Activated CD4-positive, alpha-beta T cell treated with anti-CD3 and anti-CD28 coated beads, Interleukin-2, amount 10 ng/mL, durations not matched to agents 7 days and 5 days (primary cell): ENCODE measurements around the gene CRYGS. TPM values are rescaled to one million over a fixed set of nuclear protein-coding genes. Genes with fewer than 3 reads are reported as not detected.
"Not testable (repeated sequence)": the region's sequence is repeated elsewhere in the genome, so short reads cannot be mapped to it uniquely, and the experiment has no call there.

Source experiments
- CTCF ChIA-PET: fragments of 350-600 bp; sonication (Branson Sonifier 250); formaldehyde crosslinking; loops from one replicate; lab custom pipeline; 2021; ENCODE audit warnings: antibody characterized with exemption; lab: Charles Lee
- POLR2A ChIA-PET: fragments of 350-600 bp; sonication (Branson Sonifier 250); formaldehyde crosslinking; loops from one replicate; lab custom pipeline; 2021; ENCODE audit warnings: antibody characterized with exemption; lab: Charles Lee
- DNase-seq: peaks from one replicate; pipeline ENCODE4 v3.0.0-alpha.2; 2020
- H3K27ac Mint-ChIP-seq: one replicate; pipeline ENCODE4 v1.8.0; 2021; ENCODE audit warnings: mild to moderate bottlenecking, moderate library complexity, mixed read lengths
- H3K27me3 Mint-ChIP-seq: one replicate; pipeline ENCODE4 v1.8.0; 2021; ENCODE audit warnings: mixed read lengths
- H3K36me3 Mint-ChIP-seq: one replicate; pipeline ENCODE4 v1.8.0; 2021; ENCODE audit warnings: low read depth, mixed read lengths
- H3K4me1 Mint-ChIP-seq: one replicate; pipeline ENCODE4 v1.8.0; 2021; ENCODE audit warnings: mixed read lengths
- H3K4me3 Mint-ChIP-seq: one replicate; pipeline ENCODE4 v1.8.0; 2021; ENCODE audit warnings: mild to moderate bottlenecking, moderate library complexity, mixed read lengths
- H3K9me3 Mint-ChIP-seq: one replicate; pipeline ENCODE4 v1.8.0; 2021; ENCODE audit warnings: mixed read lengths
- total RNA-seq, 2 experiments: library from RNA; stranded (reverse); gene quantifications; one replicate each; pipeline ENCODE4 v1.2.3, GENCODE V29; 2021

Gene CRYGS
- total RNA-seq, result 1 to 10 TPM; 4.5 to 5.7 TPM

GRCh38 chr3:186544281-186544680 is at the start of gene CRYGS:
Gene CRYGS, minus strand, starts transcription at chr3:186544380. Its CDS starts 54 bp downstream, at chr3:186544326.
- Mint-ChIP-seq H3K9me3 (no peaks in the 10 kb centered on the region), H3K4me3 (no peak within 1 kb of the TSS), H3K4me1 (peaks cover 10% of the 10 kb centered on the region), H3K36me3 (peaks cover 8% of the 10 kb centered on the region), H3K27ac (no peak within 1 kb of the TSS), H3K27me3 (no peaks in the 10 kb centered on the region)
- CTCF ChIA-PET, result interaction anchor here (1.4 kb wide), 1 partner anchor 284 kb away, joined by 3 read pairs; no protein-coding TSS in a partner anchor
- POLR2A ChIA-PET, result no interaction called here
- DNase-seq, result no peak

DNA sequence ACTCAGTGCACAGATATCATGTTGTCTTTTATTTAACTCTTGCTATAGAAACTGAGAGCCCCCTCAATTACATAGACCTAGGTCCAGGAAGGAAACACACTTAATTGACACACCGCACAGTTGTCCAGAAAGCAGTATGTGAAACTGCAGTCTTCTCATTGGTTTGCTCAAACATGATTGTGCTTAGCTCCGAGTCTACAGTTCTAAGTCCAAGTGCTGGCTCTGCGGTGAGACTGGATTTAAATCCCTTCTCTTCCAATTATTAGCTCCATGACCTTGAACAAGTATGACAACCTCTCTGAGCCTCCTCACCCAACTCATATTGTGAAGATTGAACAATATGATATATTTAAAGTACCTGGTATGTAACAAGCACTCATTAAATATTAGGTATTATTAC is 49.7 kb upstream of the CRYGS start:
- H3K9me3 Mint-ChIP-seq, result no peaks in the 10 kb centered on the region
- ChIA-PET CTCF (interaction anchor here (0.9 kb wide), 1 partner anchor 23 kb away, joined by 3 read pairs; no protein-coding TSS in a partner anchor), POLR2A (no interaction called here)
- no peak for DNase-seq
- H3K27me3 Mint-ChIP-seq, result no peaks in the 10 kb centered on the region
- no peaks in the 10 kb centered on the region for H3K36me3 Mint-ChIP-seq
- no peak overlapping the region for H3K4me3 Mint-ChIP-seq
- H3K4me1 Mint-ChIP-seq, result peaks cover 14% of the 10 kb centered on the region
- no peak overlapping the region for H3K27ac Mint-ChIP-seq

GRCh38 chr3:186592682-186593081 is 48.5 kb upstream of the CRYGS start:
- POLR2A ChIA-PET, result no interaction called here
- peaks cover 21% of the 10 kb centered on the region for H3K4me1 Mint-ChIP-seq
- CTCF ChIA-PET, result no interaction called here
- no peaks in the 10 kb centered on the region for H3K9me3 Mint-ChIP-seq
- H3K27ac Mint-ChIP-seq, result no peak overlapping the region
- no peaks in the 10 kb centered on the region for H3K36me3 Mint-ChIP-seq
- no peak overlapping the region for H3K4me3 Mint-ChIP-seq
- no peaks in the 10 kb centered on the region for H3K27me3 Mint-ChIP-seq
- no peak for DNase-seq

GRCh38 chr3:186590580-186591295 is 46.6 kb upstream of the CRYGS start:
- no peak for DNase-seq
- Mint-ChIP-seq H3K27ac (no peak overlapping the region), H3K4me1 (peaks cover 21% of the 10 kb centered on the region), H3K36me3 (peaks cover 3% of the 10 kb centered on the region), H3K27me3 (no peaks in the 10 kb centered on the region), H3K4me3 (no peak overlapping the region), H3K9me3 (no peaks in the 10 kb centered on the region)
- CTCF ChIA-PET, result interaction anchor here (0.8 to 1.6 kb wide), 6 partner anchors 9 to 26 kb away, joined by 3 to 5 read pairs (median 4); partner anchors contain the start of gene DNAJB11
- POLR2A ChIA-PET, result no interaction called here

- Mint-ChIP-seq H3K36me3 (peaks cover 9% of the 10 kb centered on the region), H3K4me3 (no peak overlapping the region), H3K9me3 (no peaks in the 10 kb centered on the region), H3K27ac (no peak overlapping the region), H3K4me1 (peaks cover 21% of the 10 kb centered on the region), H3K27me3 (no peaks in the 10 kb centered on the region)
- POLR2A ChIA-PET, result no interaction called here
- no peak for DNase-seq
- CTCF ChIA-PET, result interaction anchor here (0.8 to 1.6 kb wide), 3 partner anchors 10 to 24 kb away, joined by 3 to 4 read pairs (median 4); no protein-coding TSS in a partner anchor
Measured at GRCh38 chr3:186589856-186590579, 45.8 kb upstream of the CRYGS start.

DNA sequence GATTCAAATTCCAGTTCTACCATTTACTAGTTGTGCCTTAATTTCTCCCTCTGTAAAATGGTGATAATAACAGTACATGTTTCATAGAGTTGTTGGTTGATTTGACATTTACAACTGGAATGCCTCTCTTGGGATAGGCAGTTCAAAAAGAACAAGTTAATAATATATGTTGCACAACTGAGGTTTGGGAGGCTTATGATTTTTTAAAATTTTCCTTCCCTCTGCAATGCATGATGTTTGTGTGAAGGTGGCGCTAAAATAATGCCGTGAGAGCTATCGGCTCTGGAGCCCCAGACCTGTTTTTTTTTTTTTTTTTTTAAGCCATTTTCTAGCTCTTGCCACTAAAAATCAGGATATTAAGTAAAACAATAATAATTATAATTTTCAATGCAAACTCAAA is 44.9 kb upstream of the CRYGS start:
- no peaks in the 10 kb centered on the region for H3K9me3 Mint-ChIP-seq
- H3K4me1 Mint-ChIP-seq, result peaks cover 21% of the 10 kb centered on the region
- H3K27me3 Mint-ChIP-seq, result no peaks in the 10 kb centered on the region
- H3K36me3 Mint-ChIP-seq, result peaks cover 17% of the 10 kb centered on the region
- no peak for DNase-seq
- H3K27ac Mint-ChIP-seq, result peak overlapping the region; percentile 7
- ChIA-PET POLR2A (no interaction called here), CTCF (interaction anchor here (0.6 to 0.7 kb wide), 2 partner anchors 592 to 767 kb away, joined by 4 to 5 read pairs; no protein-coding TSS in a partner anchor)
- no peak overlapping the region for H3K4me3 Mint-ChIP-seq

DNA sequence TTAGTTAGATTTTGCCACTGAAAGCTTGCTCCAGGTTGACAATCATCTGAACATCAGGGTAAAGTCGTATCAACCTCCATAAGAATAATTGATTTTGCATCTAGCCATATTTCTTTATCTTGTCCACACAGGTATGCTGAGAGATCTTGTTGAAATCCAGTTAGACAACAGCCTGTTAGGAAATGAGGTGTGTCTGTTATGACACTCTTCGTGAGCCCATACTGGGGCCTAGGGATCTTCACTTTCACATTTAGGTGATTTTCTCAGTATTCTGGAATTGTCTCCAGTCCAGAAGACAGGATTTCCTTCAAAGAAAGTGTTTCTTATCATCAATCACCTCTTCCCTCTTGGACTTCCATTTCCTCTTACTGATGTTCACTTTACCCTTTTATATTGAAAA is 44.5 kb upstream of the CRYGS start:
- CTCF ChIA-PET, result interaction anchor here (0.6 to 0.7 kb wide), 2 partner anchors 591 to 766 kb away, joined by 4 to 5 read pairs; no protein-coding TSS in a partner anchor
- DNase-seq, result no peak
- peak overlapping the region; percentile 7 for H3K27ac Mint-ChIP-seq
- no peaks in the 10 kb centered on the region for H3K9me3 Mint-ChIP-seq
- H3K36me3 Mint-ChIP-seq, result peaks cover 18% of the 10 kb centered on the region
- peaks cover 21% of the 10 kb centered on the region for H3K4me1 Mint-ChIP-seq
- H3K27me3 Mint-ChIP-seq, result no peaks in the 10 kb centered on the region
- no peak overlapping the region for H3K4me3 Mint-ChIP-seq
- POLR2A ChIA-PET, result no interaction called here

DNA sequence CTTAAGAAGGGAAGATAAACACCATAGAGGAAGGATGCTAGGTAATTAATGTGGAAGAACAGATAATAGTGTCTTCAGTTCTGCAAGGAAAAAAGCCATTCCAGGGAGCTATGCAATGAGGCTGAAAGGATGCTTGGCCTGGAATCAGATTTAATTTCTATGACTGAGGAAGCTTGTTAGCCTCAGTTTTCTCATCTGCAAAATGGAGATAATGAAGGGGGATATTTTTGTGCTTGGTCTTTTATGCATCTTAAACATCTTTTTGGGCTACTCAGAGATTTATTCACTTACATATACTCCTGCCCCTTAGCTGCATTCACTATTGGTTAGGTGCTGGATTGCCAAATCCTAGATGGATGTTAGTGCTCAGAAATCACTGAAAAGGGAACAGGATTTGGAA is 43.0 kb upstream of the CRYGS start:
- Mint-ChIP-seq H3K9me3 (no peaks in the 10 kb centered on the region), H3K36me3 (peaks cover 24% of the 10 kb centered on the region), H3K4me3 (no peak overlapping the region), H3K27me3 (no peaks in the 10 kb centered on the region), H3K27ac (no peak overlapping the region), H3K4me1 (peaks cover 21% of the 10 kb centered on the region)
- ChIA-PET CTCF (interaction anchor here (0.6 to 1.9 kb wide), 4 partner anchors 10 to 139 kb away, joined by 3 to 6 read pairs (median 4); partner anchors contain the start of gene DNAJB11), POLR2A (no interaction called here)
- no peak for DNase-seq

- DNase-seq, POLR2A ChIA-PET, H3K27me3 Mint-ChIP-seq, H3K27ac Mint-ChIP-seq, H3K4me3 Mint-ChIP-seq, H3K9me3 Mint-ChIP-seq: not testable (repeated sequence)
- Mint-ChIP-seq H3K36me3 (peaks cover 25% of the 10 kb centered on the region), H3K4me1 (peaks cover 21% of the 10 kb centered on the region)
- CTCF ChIA-PET, result interaction anchor here (0.5 to 1.9 kb wide), 4 partner anchors 15 to 766 kb away, joined by 3 to 6 read pairs (median 4); partner anchors contain the start of gene DNAJB11
Measured at GRCh38 chr3:186586245-186586644, 42.1 kb upstream of the CRYGS start.

GRCh38 chr3:186583831-186584230 is 39.7 kb upstream of the CRYGS start:
- CTCF ChIA-PET, result interaction anchor here (1.8 to 3.3 kb wide), 3 partner anchors 12 to 33 kb away, joined by 5 to 9 read pairs (median 7); no protein-coding TSS in a partner anchor
- Mint-ChIP-seq H3K4me3 (no peak overlapping the region), H3K27me3 (no peaks in the 10 kb centered on the region), H3K4me1 (peaks cover 7% of the 10 kb centered on the region), H3K36me3 (peaks cover 32% of the 10 kb centered on the region), H3K9me3 (no peaks in the 10 kb centered on the region), H3K27ac (no peak overlapping the region)
- POLR2A ChIA-PET, result no interaction called here
- DNase-seq, result no peak

GRCh38 chr3:186582541-186582940 is 38.4 kb upstream of the CRYGS start:
- Mint-ChIP-seq H3K36me3 (peaks cover 41% of the 10 kb centered on the region), H3K4me1 (peaks cover 1% of the 10 kb centered on the region), H3K9me3 (no peaks in the 10 kb centered on the region), H3K4me3 (no peak overlapping the region), H3K27ac (no peak overlapping the region), H3K27me3 (no peaks in the 10 kb centered on the region)
- no peak for DNase-seq
- POLR2A ChIA-PET, result no interaction called here
- CTCF ChIA-PET, result interaction anchor here (0.8 to 3.3 kb wide), 4 partner anchors 12 to 340 kb away, joined by 3 to 7 read pairs (median 4); partner anchors contain the start of gene DNAJB11

GRCh38 chr3:186580785-186581184 is 36.6 kb upstream of the CRYGS start:
- Mint-ChIP-seq H3K4me1 (peaks cover 4% of the 10 kb centered on the region), H3K27me3 (no peaks in the 10 kb centered on the region), H3K36me3 (peaks cover 49% of the 10 kb centered on the region), H3K4me3 (no peak overlapping the region), H3K9me3 (no peaks in the 10 kb centered on the region), H3K27ac (no peak overlapping the region)
- ChIA-PET CTCF (interaction anchor here (0.6 to 1.6 kb wide), 4 partner anchors 10 to 36 kb away, joined by 3 to 5 read pairs (median 4); partner anchors contain the start of gene DNAJB11), POLR2A (no interaction called here)
- DNase-seq, result no peak
